Astrocyte (in vitro differentiated cells and primary cell): ENCODE results near the gene CLEC14A. TPM values are rescaled to one million over a fixed set of nuclear protein-coding genes. Genes with fewer than 3 reads are reported as not detected.

Source experiments
- DNase-seq: peaks from one replicate; pipeline ENCODE4 v3.0.0-alpha.2; 2010; ENCODE audit warnings: low read depth
- FAIRE-seq: peaks from 2 replicates; lab custom pipeline; 2011; peaks lifted over from hg19 to GRCh38; lab: Jason Lieb, UNC
- H2AFZ ChIP-seq: 2 replicates; pipeline ENCODE4 v1.6.0; 2012; ENCODE audit warnings: low read depth, low read length, inconsistent platforms
- H3K27ac ChIP-seq: 2 replicates; pipeline ENCODE4 v1.5.1; 2011; ENCODE audit warnings: low read depth, low read length, inconsistent platforms
- H3K27me3 ChIP-seq: 2 replicates; pipeline ENCODE4 v1.6.0; 2011; ENCODE audit warnings: low read length, inconsistent platforms; ENCODE audit not compliant: insufficient read depth
- H3K36me3 ChIP-seq: 2 replicates; pipeline ENCODE4 v1.5.1; 2011; ENCODE audit warnings: low read length, inconsistent platforms; ENCODE audit not compliant: insufficient read depth
- H3K4me1 ChIP-seq: 2 replicates; pipeline ENCODE4 v1.5.1; 2011; ENCODE audit warnings: low read length, inconsistent platforms; ENCODE audit not compliant: insufficient read depth
- H3K4me2 ChIP-seq: 2 replicates; pipeline ENCODE4 v1.6.0; 2012; ENCODE audit warnings: low read length, inconsistent platforms
- H3K4me3 ChIP-seq: 2 replicates; pipeline ENCODE4 v1.5.1; 2011; ENCODE audit warnings: low read depth, mild to moderate bottlenecking, low read length, inconsistent platforms; ENCODE audit not compliant: insufficient read depth
- H3K79me2 ChIP-seq: 2 replicates; pipeline ENCODE4 v1.6.0; 2012; ENCODE audit warnings: mild to moderate bottlenecking, low read length, inconsistent platforms; ENCODE audit not compliant: insufficient read depth
- H3K9ac ChIP-seq: 2 replicates; pipeline ENCODE4 v1.6.0; 2012; ENCODE audit warnings: mild to moderate bottlenecking, low read length, inconsistent platforms
- H3K9me3 ChIP-seq: 2 replicates; pipeline ENCODE4 v1.5.1; 2012; ENCODE audit warnings: low read depth, mild to moderate bottlenecking, low read length, inconsistent platforms; ENCODE audit not compliant: insufficient read depth
- H4K20me1 ChIP-seq: 2 replicates; pipeline ENCODE4 v1.6.0; 2012; ENCODE audit warnings: low read length, inconsistent platforms; ENCODE audit not compliant: insufficient read depth
- H3K27ac Mint-ChIP-seq: one replicate; pipeline ENCODE4 v1.8.0; 2021; ENCODE audit warnings: mild to moderate bottlenecking, mixed read lengths; ENCODE audit not compliant: unreplicated experiment
- H3K27me3 Mint-ChIP-seq: one replicate; pipeline ENCODE4 v1.8.0; 2021; ENCODE audit warnings: low read depth, mixed read lengths; ENCODE audit not compliant: unreplicated experiment
- H3K36me3 Mint-ChIP-seq: one replicate; pipeline ENCODE4 v1.8.0; 2021; ENCODE audit warnings: low read depth, mixed read lengths; ENCODE audit not compliant: unreplicated experiment
- H3K4me1 Mint-ChIP-seq: one replicate; pipeline ENCODE4 v1.8.0; 2021; ENCODE audit warnings: low read depth, mixed read lengths; ENCODE audit not compliant: unreplicated experiment
- H3K4me3 Mint-ChIP-seq: one replicate; pipeline ENCODE4 v1.8.0; 2021; ENCODE audit warnings: mild to moderate bottlenecking, moderate library complexity, mixed read lengths; ENCODE audit not compliant: unreplicated experiment
- H3K9me3 Mint-ChIP-seq: one replicate; pipeline ENCODE4 v1.8.0; 2021; ENCODE audit warnings: mild to moderate bottlenecking, mixed read lengths; ENCODE audit not compliant: unreplicated experiment
- CTCF ChIP-seq: IDR thresholded peaks from 2 replicates; pipeline ENCODE4 v1.5.1; 2011; ENCODE audit warnings: low read depth, mild to moderate bottlenecking, inconsistent platforms, low read length, moderate library complexity; ENCODE audit not compliant: insufficient read depth
- EZH2 ChIP-seq: IDR thresholded peaks from 2 replicates; pipeline ENCODE4 v1.6.1; 2012; ENCODE audit warnings: mild to moderate bottlenecking, low read length, inconsistent platforms; ENCODE audit not compliant: insufficient read depth
- total RNA-seq: library from RNA; stranded (reverse); gene quantifications from 2 replicates; pipeline ENCODE4 v1.2.1, GENCODE V29; 2021

CLEC14A gene
- total RNA-seq, 1 donor from 2014 or later = not detected

GRCh38 chr14:38207377-38207735 is 48.5 kb downstream of the CLEC14A start:
- no peak overlapping the region for H3K9ac ChIP-seq
- peaks cover 8% of the 10 kb centered on the region for H3K9me3 ChIP-seq
- H3K27ac ChIP-seq = no peak overlapping the region
- peaks cover 3% of the 10 kb centered on the region for H3K36me3 Mint-ChIP-seq
- no peaks in the 10 kb centered on the region for H3K36me3 ChIP-seq
- H3K4me1 Mint-ChIP-seq = peaks cover 3% of the 10 kb centered on the region
- no peaks in the 10 kb centered on the region for H3K79me2 ChIP-seq
- H4K20me1 ChIP-seq = no peaks in the 10 kb centered on the region
- peaks cover 49% of the 10 kb centered on the region for H3K27me3 Mint-ChIP-seq
- peaks cover 17% of the 10 kb centered on the region for H3K9me3 Mint-ChIP-seq
- TF ChIP-seq CTCF = no peak
- no peak for TF ChIP-seq EZH2
- H3K4me1 ChIP-seq = peaks cover 15% of the 10 kb centered on the region
- no peak for FAIRE-seq
- no peak overlapping the region for H3K27ac Mint-ChIP-seq
- H3K4me3 ChIP-seq = no peak overlapping the region
- peaks cover 44% of the 10 kb centered on the region for H3K27me3 ChIP-seq
- H3K4me2 ChIP-seq = peak overlapping the region; percentile 89
- peak overlapping the region; percentile 60 for H2AFZ ChIP-seq
- DNase-seq = no peak
- no peak overlapping the region for H3K4me3 Mint-ChIP-seq

- Histone ChIP-seq H4K20me1 (no peaks in the 10 kb centered on the region), H3K79me2 (no peaks in the 10 kb centered on the region), H3K4me1 (peaks cover 15% of the 10 kb centered on the region), H3K27ac (no peak overlapping the region), H3K9me3 (peaks cover 8% of the 10 kb centered on the region), H3K27me3 (peaks cover 40% of the 10 kb centered on the region), H3K4me3 (no peak overlapping the region), H2AFZ (no peak overlapping the region), H3K9ac (no peak overlapping the region), H3K36me3 (no peaks in the 10 kb centered on the region), H3K4me2 (no peak overlapping the region)
- Mint-ChIP-seq H3K4me1 (peaks cover 3% of the 10 kb centered on the region), H3K27me3 (peaks cover 45% of the 10 kb centered on the region), H3K9me3 (peaks cover 17% of the 10 kb centered on the region), H3K36me3 (peaks cover 3% of the 10 kb centered on the region), H3K4me3 (no peak overlapping the region), H3K27ac (no peak overlapping the region)
- DNase-seq (no peak), FAIRE-seq (no peak)
- TF ChIP-seq CTCF (no peak), EZH2 (no peak)
These were observed 49.1 kb downstream of the CLEC14A start for GRCh38 chr14:38206689-38207376.
